Duodenal mucosa (tissue), 2 donors: ENCODE results near the gene MCOLN1.
"Not testable (repeated sequence)": the region's sequence is repeated elsewhere in the genome, so short reads cannot be mapped to it uniquely, and the experiment has no call there.

Source experiments
- H3K27ac ChIP-seq: one replicate; pipeline ENCODE4 v1.7.0; 2013; ENCODE audit warnings: low read depth, low read length
- H3K27me3 ChIP-seq, 2 donors: one replicate each; pipeline ENCODE4 v1.7.0; 2013; ENCODE audit warnings: low read length in 2 of 2, control low read depth in 1 of 2; ENCODE audit not compliant: insufficient read depth in 2 of 2, control insufficient read depth in 1 of 2
- H3K36me3 ChIP-seq, 2 donors: one replicate each; pipeline ENCODE4 v1.7.0; 2013; ENCODE audit warnings: low read length in 2 of 2, control low read depth in 1 of 2; ENCODE audit not compliant: insufficient read depth in 2 of 2, control insufficient read depth in 1 of 2
- H3K4me1 ChIP-seq, 2 donors: one replicate each; pipeline ENCODE4 v1.7.0; 2013; ENCODE audit warnings: low read length in 2 of 2, control low read depth in 1 of 2; ENCODE audit not compliant: insufficient read depth in 2 of 2, control insufficient read depth in 1 of 2
- H3K4me3 ChIP-seq, 2 donors: one replicate each; pipeline ENCODE4 v1.7.0; 2013; ENCODE audit warnings: low read length in 2 of 2, low read depth in 1 of 2
- H3K9ac ChIP-seq, 2 donors: one replicate each; pipeline ENCODE4 v1.7.0; 2013; ENCODE audit warnings: low read length in 2 of 2, low read depth in 1 of 2
- H3K9me3 ChIP-seq, 2 donors: one replicate each; pipeline ENCODE4 v1.7.0; 2013; ENCODE audit warnings: low read length in 2 of 2, control low read depth in 1 of 2; ENCODE audit not compliant: control insufficient read depth in 1 of 2

Gene MCOLN1

GRCh38 chr19:7529610-7530490 is 7.4 kb downstream of the MCOLN1 start:
- peaks cover 4 to 8% of the 10 kb centered on the region in 2 donors for H3K4me1 ChIP-seq
- peaks cover 0 to 29% of the 10 kb centered on the region in 2 donors for H3K36me3 ChIP-seq
- H3K27ac ChIP-seq = no peak overlapping the region
- H3K4me3 ChIP-seq = no peak overlapping the region
- H3K27me3 ChIP-seq = no peaks in the 10 kb centered on the region
- H3K9ac ChIP-seq = no peak overlapping the region
- no peaks in the 10 kb centered on the region for H3K9me3 ChIP-seq

- H3K4me1 ChIP-seq = peaks cover 4 to 15% of the 10 kb centered on the region in 2 donors
- peak overlapping the region; percentile 98 for H3K4me3 ChIP-seq
- peak overlapping the region; percentile 74 to 83 for H3K9ac ChIP-seq
- H3K9me3 ChIP-seq = no peaks in the 10 kb centered on the region
- peaks cover 6 to 15% of the 10 kb centered on the region in 2 donors for H3K36me3 ChIP-seq
- H3K27ac ChIP-seq = peak overlapping the region; percentile 62
- no peaks in the 10 kb centered on the region for H3K27me3 ChIP-seq
Observed at GRCh38 chr19:7533281-7533885, 11.0 kb downstream of the MCOLN1 start.

GRCh38 chr19:7533925-7534480 is 11.6 kb downstream of the MCOLN1 start:
- Histone ChIP-seq H3K4me1 (peaks cover 4 to 15% of the 10 kb centered on the region in 2 donors), H3K9ac (peak overlapping the region; percentile 83 to 88), H3K27ac (peak overlapping the region; percentile 95), H3K27me3 (no peaks in the 10 kb centered on the region), H3K9me3 (no peaks in the 10 kb centered on the region), H3K4me3 (peak overlapping the region; percentile 98), H3K36me3 (peaks cover 6 to 14% of the 10 kb centered on the region in 2 donors)

GRCh38 chr19:7534531-7535046 is 12.2 kb downstream of the MCOLN1 start:
- Histone ChIP-seq H3K27me3 (no peaks in the 10 kb centered on the region), H3K4me1 (peaks cover 4 to 15% of the 10 kb centered on the region in 2 donors), H3K4me3 (peak overlapping the region; percentile 98), H3K9ac (peak overlapping the region; percentile 83 to 88), H3K9me3 (no peaks in the 10 kb centered on the region), H3K36me3 (peaks cover 6 to 10% of the 10 kb centered on the region in 2 donors), H3K27ac (peak overlapping the region; percentile 95)

GRCh38 chr19:7535047-7535997 is 12.9 kb downstream of the MCOLN1 start, which contains the start of gene PNPLA6:
Gene PNPLA6, plus strand, starts transcription at chr19:7535717. Its CDS starts 72 bp downstream, at chr19:7535789.
- Histone ChIP-seq H3K9ac (peak within 1 kb of the TSS; percentile 83 to 88), H3K27ac (peak within 1 kb of the TSS; percentile 95), H3K4me1 (peaks cover 4 to 15% of the 10 kb centered on the region in 2 donors), H3K36me3 (peaks cover 6 to 11% of the 10 kb centered on the region in 2 donors), H3K4me3 (peak within 1 kb of the TSS; percentile 98), H3K9me3 (no peaks in the 10 kb centered on the region), H3K27me3 (no peaks in the 10 kb centered on the region)

- H3K9me3 ChIP-seq = no peaks in the 10 kb centered on the region
- no peaks in the 10 kb centered on the region for H3K27me3 ChIP-seq
- peaks cover 6 to 17% of the 10 kb centered on the region in 2 donors for H3K36me3 ChIP-seq
- H3K4me3 ChIP-seq = peak overlapping the region; percentile 98
- no peak overlapping the region for H3K27ac ChIP-seq
- peaks cover 4 to 15% of the 10 kb centered on the region in 2 donors for H3K4me1 ChIP-seq
- H3K9ac ChIP-seq = peak overlapping the region; percentile 83 to 88
Observed at GRCh38 chr19:7535998-7536695, 13.7 kb downstream of the MCOLN1 start.

GRCh38 chr19:7538990-7539389 is 16.6 kb downstream of the MCOLN1 start:
- peaks cover 16 to 41% of the 10 kb centered on the region in 2 donors for H3K36me3 ChIP-seq
- H3K9me3 ChIP-seq = not testable (repeated sequence)

GRCh38 chr19:7539827-7540425 is 17.5 kb downstream of the MCOLN1 start:
- peaks cover 16 to 41% of the 10 kb centered on the region in 2 donors for H3K36me3 ChIP-seq
- no peak overlapping the region for H3K4me3 ChIP-seq

More at GRCh38 chr19:7538990-7539389, 16.6 kb downstream of the MCOLN1 start:
- not testable (repeated sequence) for H3K27ac ChIP-seq, H3K4me3 ChIP-seq, H3K9ac ChIP-seq, H3K27me3 ChIP-seq, H3K4me1 ChIP-seq

More at GRCh38 chr19:7539827-7540425, 17.5 kb downstream of the MCOLN1 start:
- no peaks in the 10 kb centered on the region for H3K9me3 ChIP-seq
- H3K9ac ChIP-seq = no peak overlapping the region
- H3K27me3 ChIP-seq = no peaks in the 10 kb centered on the region
- H3K27ac ChIP-seq = no peak overlapping the region
- peaks cover 0 to 6% of the 10 kb centered on the region in 2 donors for H3K4me1 ChIP-seq
